Left ventricle myocardium inferior (tissue), 1 donor: Measurements from ENCODE around the gene RPS15. TPM values are rescaled to one million over a fixed set of nuclear protein-coding genes. Genes with fewer than 3 reads are reported as not detected.

ENCODE experiments used
- DNase-seq: peaks from one replicate; pipeline ENCODE4 v3.0.0-alpha.2; 2020
- H3K27ac ChIP-seq: fragments of 200-600 bp; replicated peaks from 2 replicates; pipeline ENCODE4 v1.8.0; 2021
- H3K27me3 ChIP-seq: fragments of 200-600 bp; 2 replicates; pipeline ENCODE4 v1.8.0; 2021; ENCODE audit warnings: low read depth
- H3K36me3 ChIP-seq: fragments of 200-600 bp; 2 replicates; pipeline ENCODE4 v1.8.0; 2021
- H3K4me1 ChIP-seq: fragments of 200-600 bp; 2 replicates; pipeline ENCODE4 v1.8.0; 2021
- H3K4me3 ChIP-seq: fragments of 200-600 bp; 2 replicates; pipeline ENCODE4 v1.8.0; 2021; ENCODE audit warnings: mild to moderate bottlenecking, moderate library complexity
- H3K9me3 ChIP-seq: fragments of 200-600 bp; replicated peaks from 2 replicates; pipeline ENCODE4 v1.8.0; 2021
- CTCF ChIP-seq: fragments of 200-600 bp; IDR thresholded peaks from 2 replicates; pipeline ENCODE4 v1.8.0; 2021; ENCODE audit warnings: antibody characterized with exemption, mild to moderate bottlenecking, borderline replicate concordance
- intact Hi-C: fragments of 100-400 bp; cut with micrococcal nuclease; formaldehyde crosslinking; loops from one replicate; pipeline ENCODE4 v1.11.0; 2022
- total RNA-seq: library from RNA; stranded (reverse); fragmentation: NEBNext Ultra II Directional; extraction: Animal tissue kit (Norgen Biotek cat#: 25700); gene quantifications from one replicate; pipeline ENCODE4 v1.2.1, GENCODE V29; 2021
- donor health status: DM: no; HTN: yes; CAD: no; lungs with severe emphysema.

RPS15 gene
- total RNA-seq, 1 donor from 2014 or later: 588 TPM

- no peak for DNase-seq
- H3K36me3 ChIP-seq: peaks cover 66% of the 10 kb centered on the region
- no peaks in the 10 kb centered on the region for H3K9me3 ChIP-seq
- intact Hi-C loops: no loop called here
- H3K27ac ChIP-seq: no peak overlapping the region
- no peaks in the 10 kb centered on the region for H3K27me3 ChIP-seq
- no peak for TF ChIP-seq CTCF
- H3K4me1 ChIP-seq: peaks cover 41% of the 10 kb centered on the region
- no peak overlapping the region for H3K4me3 ChIP-seq
These were observed 16.8 kb upstream of the RPS15 start for GRCh38 chr19:1421218-1421957.

- no peaks in the 10 kb centered on the region for H3K27me3 ChIP-seq
- no peak overlapping the region for H3K27ac ChIP-seq
- H3K9me3 ChIP-seq: no peaks in the 10 kb centered on the region
- no peak for DNase-seq
- intact Hi-C loops: no loop called here
- H3K4me1 ChIP-seq: peaks cover 41% of the 10 kb centered on the region
- TF ChIP-seq CTCF: no peak
- peaks cover 66% of the 10 kb centered on the region for H3K36me3 ChIP-seq
- H3K4me3 ChIP-seq: no peak overlapping the region
These were observed 16.3 kb upstream of the RPS15 start for GRCh38 chr19:1421958-1422305.

GRCh38 chr19:1422360-1422759 is 15.8 kb upstream of the RPS15 start:
- Histone ChIP-seq H3K4me3 (no peak overlapping the region), H3K27ac (peak overlapping the region; percentile 18), H3K36me3 (peaks cover 70% of the 10 kb centered on the region), H3K4me1 (peaks cover 41% of the 10 kb centered on the region), H3K9me3 (no peaks in the 10 kb centered on the region), H3K27me3 (no peaks in the 10 kb centered on the region)
- intact Hi-C loops: no loop called here
- no peak for TF ChIP-seq CTCF
- no peak for DNase-seq

- intact Hi-C loops: no loop called here
These were observed 15.3 kb upstream of the RPS15 start for GRCh38 chr19:1422943-1423342.

GRCh38 chr19:1423436-1424191 is 14.6 kb upstream of the RPS15 start:
- intact Hi-C loops: no loop called here
- peaks cover 82% of the 10 kb centered on the region for H3K36me3 ChIP-seq
- TF ChIP-seq CTCF: no peak
- no peak overlapping the region for H3K27ac ChIP-seq
- no peaks in the 10 kb centered on the region for H3K9me3 ChIP-seq
- no peaks in the 10 kb centered on the region for H3K27me3 ChIP-seq
- H3K4me3 ChIP-seq: no peak overlapping the region
- no peak for DNase-seq
- peaks cover 30% of the 10 kb centered on the region for H3K4me1 ChIP-seq

More at GRCh38 chr19:1422943-1423342, 15.3 kb upstream of the RPS15 start:
- Histone ChIP-seq H3K4me1 (peaks cover 36% of the 10 kb centered on the region), H3K9me3 (no peaks in the 10 kb centered on the region), H3K27ac (no peak overlapping the region), H3K36me3 (peaks cover 75% of the 10 kb centered on the region), H3K4me3 (no peak overlapping the region), H3K27me3 (no peaks in the 10 kb centered on the region)
- DNase-seq: no peak
- no peak for TF ChIP-seq CTCF
